Testis (tissue), 3 donors: ENCODE measurements around the gene ETV2. TPM values are rescaled to one million over a fixed set of nuclear protein-coding genes. Genes with fewer than 3 reads are reported as not detected.

Experiments used
- DNase-seq: peaks from one replicate; pipeline ENCODE4 v3.0.0-alpha.2; 2019
- H3K27ac ChIP-seq, 2 donors: fragments of 200-600 bp; sonication (generic); one replicate each; pipeline ENCODE4 v1.5.1; 2019
- H3K27me3 ChIP-seq: fragments of 200-600 bp; sonication (generic); one replicate; pipeline ENCODE4 v1.5.1; 2019
- H3K36me3 ChIP-seq: fragments of 200-600 bp; sonication (generic); one replicate; pipeline ENCODE4 v1.5.1; 2017; ENCODE audit warnings: low read depth; ENCODE audit errors: missing control alignments
- H3K4me1 ChIP-seq: fragments of 200-600 bp; sonication (generic); one replicate; pipeline ENCODE4 v1.5.1; 2019
- H3K4me3 ChIP-seq, 2 donors: fragments of 200-600 bp; sonication (generic); one replicate each; pipeline ENCODE4 v1.5.1; 2017 to 2019
- H3K9me3 ChIP-seq: fragments of 200-600 bp; sonication (generic); one replicate; pipeline ENCODE4 v1.5.1; 2017
- CTCF ChIP-seq, 3 experiments: fragments of 450-650 bp in 2 of 3; fragments of 200-600 bp in 1 of 3; sonication (generic) in 1 of 3; IDR thresholded peaks; one replicate each; pipeline ENCODE4 v1.5.1; 2016 to 2019; ENCODE audit warnings: antibody characterized with exemption in 3 of 3, mild to moderate bottlenecking in 2 of 3, moderate library complexity in 1 of 3
- POLR2A ChIP-seq: fragments of 450-650 bp; IDR thresholded peaks from one replicate; pipeline ENCODE4 v1.6.1; 2017; ENCODE audit warnings: antibody characterized with exemption, mild to moderate bottlenecking, moderate library complexity
- WGBS, 2 donors: methylation state at CpG; one replicate each; pipeline ENCODE4 v1.1.5; 2018; 5-methylcytosine and 5-hydroxymethylcytosine counted together
- intact Hi-C: fragments of 100-400 bp; cut with DNase I; formaldehyde crosslinking; loops from one replicate; pipeline ENCODE4 v1.15.1; 2023; ENCODE audit warnings: low total_unique reads
- polyA plus RNA-seq: library from polyadenylated mRNA; stranded (reverse); fragments of 350-450 nt; fragmentation: Illumina TruSeq; extraction: RNeasy Lipid Tissue Mini Kit (QIAGEN cat#74804); gene quantifications from one replicate; pipeline ENCODE4 v1.2.3, GENCODE V29; 2014; ENCODE audit warnings: low read depth, low replicate concordance; ENCODE audit not compliant: insufficient read depth
- total RNA-seq, 2 donors: library from RNA; depleted of rRNA; stranded (reverse); fragments of >200 nt; gene quantifications; one replicate each; pipeline ENCODE4 v1.2.3, GENCODE V29; 2016

The ETV2 gene
- total and polyA plus RNA-seq, 3 donors from 2014 or later = 4.8 to 27.2 (median 14.4) TPM

DNA sequence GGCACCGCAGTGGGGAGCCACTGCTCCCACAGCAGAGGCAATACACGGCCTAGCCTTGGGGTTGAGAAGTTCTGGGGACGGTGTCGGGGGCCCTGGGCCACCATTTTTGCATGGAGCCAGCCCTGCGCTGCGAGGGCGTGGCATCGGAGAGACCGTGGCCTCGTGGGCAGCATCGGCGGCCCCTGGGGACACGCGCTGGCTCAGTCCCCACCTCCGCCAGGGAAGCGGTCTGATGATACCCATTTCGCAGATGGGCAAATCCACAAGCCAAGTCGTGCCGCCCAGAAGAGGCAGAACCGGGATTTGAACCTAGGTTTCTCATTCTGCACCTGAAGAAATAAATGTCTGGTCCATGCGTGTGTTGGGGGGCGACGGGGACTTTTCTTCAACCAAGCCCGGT is 23.6 kb downstream of the ETV2 start:
- H3K9me3 ChIP-seq = no peaks in the 10 kb centered on the region
- H3K4me3 ChIP-seq = no peak overlapping the region
- no peaks in the 10 kb centered on the region for H3K36me3 ChIP-seq
- H3K4me1 ChIP-seq = no peaks in the 10 kb centered on the region
- no peak for TF ChIP-seq CTCF (IDR thresholded peaks at IDR 0.05)
- TF ChIP-seq POLR2A = no peak
- H3K27ac ChIP-seq = no peak overlapping the region
- DNase-seq = no peak
- H3K27me3 ChIP-seq = no peaks in the 10 kb centered on the region
- intact Hi-C loops = no loop called here
- WGBS, 2 donors = 95 to 96% methylated on average over 22 to 24 of the region's 24 CpGs

GRCh38 chr19:35665604-35666003 is 24.1 kb downstream of the ETV2 start:
- intact Hi-C loops = no loop called here
- WGBS, 2 donors = 71 to 73% methylated on average over 5 to 7 of the region's 7 CpGs
- H3K9me3 ChIP-seq = no peaks in the 10 kb centered on the region
- no peaks in the 10 kb centered on the region for H3K36me3 ChIP-seq
- no peaks in the 10 kb centered on the region for H3K4me1 ChIP-seq
- no peak for TF ChIP-seq POLR2A
- no peak for TF ChIP-seq CTCF (IDR thresholded peaks at IDR 0.05)
- H3K27me3 ChIP-seq = no peaks in the 10 kb centered on the region
- no peak for DNase-seq
- H3K27ac ChIP-seq = no peak overlapping the region
- no peak overlapping the region for H3K4me3 ChIP-seq

DNA sequence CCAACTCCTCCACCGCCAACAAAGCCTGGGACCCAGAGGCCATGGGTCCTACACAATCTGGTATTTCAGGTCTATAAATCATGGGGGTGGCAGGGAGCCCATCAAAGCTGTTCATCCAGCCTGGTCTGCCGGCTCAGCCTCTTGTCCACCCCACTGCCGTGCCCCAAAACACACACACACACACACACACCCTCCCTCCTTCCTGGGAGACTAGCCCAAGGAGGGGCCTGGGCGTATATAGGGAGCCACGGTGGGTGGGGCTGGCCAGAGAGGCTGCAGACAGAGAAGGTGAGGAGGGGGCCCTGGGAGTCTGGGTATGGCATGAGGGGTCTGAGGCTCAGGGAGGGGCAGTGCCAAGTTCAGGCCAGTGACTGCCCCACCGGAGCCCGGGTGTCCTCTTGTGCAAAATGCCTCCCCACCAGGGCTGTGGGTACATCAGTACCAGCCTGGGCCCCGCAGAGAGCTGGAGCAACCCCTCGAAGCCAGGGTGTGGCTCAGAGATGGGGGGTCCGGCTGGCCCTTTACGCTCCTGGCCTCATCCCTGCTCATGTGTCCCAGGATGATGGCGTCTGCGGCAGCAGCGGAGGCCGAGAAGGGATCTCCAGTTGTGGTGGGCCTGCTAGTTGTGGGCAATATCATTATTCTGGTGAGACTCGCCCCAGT is 24.8 kb downstream of the ETV2 start, which contains the start of gene UPK1A:
UPK1A (plus strand) TSS at position 267 of the 663 bp plus-strand sequence; CDS start at position 563, 296 bp downstream.
- no peak for DNase-seq
- intact Hi-C loops = no loop called here
- no peak for TF ChIP-seq CTCF (IDR thresholded peaks at IDR 0.05)
- Histone ChIP-seq H3K36me3 (no peaks in the 10 kb centered on the region), H3K27ac (no peak within 1 kb of the TSS), H3K9me3 (no peaks in the 10 kb centered on the region), H3K27me3 (no peaks in the 10 kb centered on the region), H3K4me3 (no peak within 1 kb of the TSS), H3K4me1 (no peaks in the 10 kb centered on the region)
- WGBS, 2 donors = 49 to 73% methylated on average over 5 to 16 of the region's 16 CpGs

DNA sequence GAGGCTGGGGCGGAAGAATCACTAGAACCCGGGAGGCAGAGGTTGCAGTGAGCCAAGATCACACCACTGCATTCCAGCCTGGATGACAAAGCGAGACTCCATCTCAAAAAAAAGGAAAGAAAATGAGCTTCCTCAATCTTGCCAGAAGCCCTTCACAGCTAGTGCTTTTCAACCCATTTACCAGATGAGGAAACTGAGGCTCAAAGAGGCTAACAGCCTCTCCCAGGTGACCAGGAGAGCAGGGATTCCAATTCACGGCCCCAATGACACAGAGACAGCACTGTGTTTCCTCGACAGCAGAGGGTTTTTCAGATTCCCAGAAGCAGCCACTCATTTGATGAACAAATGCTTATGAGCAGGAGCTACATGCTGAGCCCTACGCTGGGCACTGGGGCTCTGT is 28.0 kb downstream of the ETV2 start:
- intact Hi-C loops = no loop called here
- no peaks in the 10 kb centered on the region for H3K9me3 ChIP-seq
- H3K27me3 ChIP-seq = no peaks in the 10 kb centered on the region
- H3K4me1 ChIP-seq = peaks cover 4% of the 10 kb centered on the region
- no peaks in the 10 kb centered on the region for H3K36me3 ChIP-seq
- H3K27ac ChIP-seq = no peak overlapping the region
- no peak for DNase-seq
- TF ChIP-seq CTCF (IDR thresholded peaks at IDR 0.05) (no peak), POLR2A (no peak)
- 87 to 90% methylated on average over 6 of the region's 6 CpGs for WGBS, 2 donors
- H3K4me3 ChIP-seq = no peak overlapping the region

DNA sequence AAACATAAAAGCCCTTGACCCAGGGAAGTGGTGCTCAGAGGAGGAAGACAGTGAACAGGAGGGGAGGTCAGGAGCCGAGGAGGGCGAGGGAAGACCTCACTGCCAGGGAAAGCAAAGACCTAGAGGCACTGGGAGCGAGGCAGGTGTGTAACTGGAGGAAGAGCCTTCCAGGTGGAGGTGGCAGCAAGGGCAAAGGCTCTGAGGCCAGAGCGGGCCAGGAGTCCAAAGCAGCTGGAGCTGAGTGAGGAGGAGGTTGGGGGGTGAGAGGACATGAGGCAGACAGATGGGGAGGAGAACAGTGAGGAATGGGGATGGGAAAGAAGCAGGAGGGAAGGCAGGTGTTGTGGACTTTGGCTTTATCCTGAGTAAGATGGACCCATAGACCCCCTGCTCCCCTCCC is 28.4 kb downstream of the ETV2 start:
- Histone ChIP-seq H3K4me1 (peaks cover 4% of the 10 kb centered on the region), H3K4me3 (no peak overlapping the region), H3K36me3 (no peaks in the 10 kb centered on the region), H3K27ac (no peak overlapping the region), H3K27me3 (no peaks in the 10 kb centered on the region), H3K9me3 (no peaks in the 10 kb centered on the region)
- TF ChIP-seq POLR2A = no peak
- TF ChIP-seq CTCF (IDR thresholded peaks at IDR 0.05) = no peak
- intact Hi-C loops = no loop called here
- DNase-seq = no peak
- WGBS, 2 donors = 59 to 80% methylated on average over 4 of the region's 4 CpGs
